Mesothelial cell of epicardium (in vitro differentiated cells): Measurements from ENCODE around the gene SPON1. TPM values are rescaled to one million over a fixed set of nuclear protein-coding genes. Genes with fewer than 3 reads are reported as not detected.
"Not testable (repeated sequence)": the region's sequence is repeated elsewhere in the genome, so short reads cannot be mapped to it uniquely, and the experiment has no call there.

Source experiments
- DNase-seq, 2 experiments: peaks; one replicate each; pipeline ENCODE4 v3.0.0; 2021; ENCODE audit warnings: low spot score in 2 of 2; ENCODE audit not compliant: unreplicated experiment in 2 of 2
- H3K27ac Mint-ChIP-seq: 2 replicates; pipeline ENCODE4 v1.8.0; 2021; ENCODE audit warnings: mixed read lengths
- H3K27me3 Mint-ChIP-seq: 2 replicates; pipeline ENCODE4 v1.8.0; 2021; ENCODE audit warnings: low read depth, mixed read lengths
- H3K36me3 Mint-ChIP-seq: 2 replicates; pipeline ENCODE4 v1.8.0; 2021; ENCODE audit warnings: mixed read lengths
- H3K4me1 Mint-ChIP-seq: 2 replicates; pipeline ENCODE4 v1.8.0; 2021; ENCODE audit warnings: mixed read lengths
- H3K4me3 Mint-ChIP-seq: 2 replicates; pipeline ENCODE4 v1.8.0; 2021; ENCODE audit warnings: mild to moderate bottlenecking, moderate library complexity, mixed read lengths
- H3K9me3 Mint-ChIP-seq: 2 replicates; pipeline ENCODE4 v1.8.0; 2021; ENCODE audit warnings: mixed read lengths
- CTCF ChIP-seq: fragments of 200-600 bp; sonication (generic); IDR thresholded peaks from one replicate; pipeline ENCODE4 v1.5.0; 2021; ENCODE audit warnings: antibody characterized with exemption; ENCODE audit not compliant: unreplicated experiment
- total RNA-seq: library from RNA; stranded (reverse); gene quantifications from 3 replicates; pipeline ENCODE4 v1.2.1, GENCODE V29; 2021

SPON1 gene
- total RNA-seq, 1 donor from 2014 or later = 30.9 TPM

GRCh38 chr11:13984616-13985450, 22.3 kb downstream of the SPON1 start:
- H3K27ac Mint-ChIP-seq = no peak overlapping the region
- peaks cover 28% of the 10 kb centered on the region for H3K4me1 Mint-ChIP-seq
- H3K36me3 Mint-ChIP-seq = no peaks in the 10 kb centered on the region
- peaks cover 14% of the 10 kb centered on the region for H3K27me3 Mint-ChIP-seq
- DNase-seq = no peak
- H3K4me3 Mint-ChIP-seq = no peak overlapping the region
- peaks cover 6% of the 10 kb centered on the region for H3K9me3 Mint-ChIP-seq
- TF ChIP-seq CTCF = no peak

- not testable (repeated sequence) for H3K27ac Mint-ChIP-seq, H3K36me3 Mint-ChIP-seq, H3K4me3 Mint-ChIP-seq, DNase-seq
- peaks cover 13% of the 10 kb centered on the region for H3K9me3 Mint-ChIP-seq
- peaks cover 22% of the 10 kb centered on the region for H3K27me3 Mint-ChIP-seq
- H3K4me1 Mint-ChIP-seq = peaks cover 28% of the 10 kb centered on the region
Measured at GRCh38 chr11:13986695-13987094, 24.2 kb downstream of the SPON1 start.

GRCh38 chr11:13992158-13992856, 29.8 kb downstream of the SPON1 start:
- DNase-seq, H3K27ac Mint-ChIP-seq, H3K36me3 Mint-ChIP-seq, H3K4me3 Mint-ChIP-seq, H3K4me1 Mint-ChIP-seq, H3K9me3 Mint-ChIP-seq: not testable (repeated sequence)
- peaks cover 25% of the 10 kb centered on the region for H3K27me3 Mint-ChIP-seq

- Mint-ChIP-seq H3K36me3 (no peaks in the 10 kb centered on the region), H3K27me3 (peaks cover 23% of the 10 kb centered on the region), H3K9me3 (peaks cover 6% of the 10 kb centered on the region), H3K27ac (no peak overlapping the region), H3K4me1 (no peaks in the 10 kb centered on the region), H3K4me3 (no peak overlapping the region)
- TF ChIP-seq CTCF = no peak
- DNase-seq = no peak
Measured at GRCh38 chr11:13993096-13993765, 30.7 kb downstream of the SPON1 start.

GRCh38 chr11:13997881-13998280, 35.4 kb downstream of the SPON1 start:
- H3K36me3 Mint-ChIP-seq = peaks cover 4% of the 10 kb centered on the region
- DNase-seq = no peak
- no peak overlapping the region for H3K4me3 Mint-ChIP-seq
- no peaks in the 10 kb centered on the region for H3K4me1 Mint-ChIP-seq
- no peak overlapping the region for H3K27ac Mint-ChIP-seq
- no peak for TF ChIP-seq CTCF
- H3K27me3 Mint-ChIP-seq = peaks cover 3% of the 10 kb centered on the region
- H3K9me3 Mint-ChIP-seq = peaks cover 26% of the 10 kb centered on the region

GRCh38 chr11:13999704-14000103, 37.2 kb downstream of the SPON1 start:
- no peak overlapping the region for H3K27ac Mint-ChIP-seq
- peaks cover 4% of the 10 kb centered on the region for H3K36me3 Mint-ChIP-seq
- no peak for TF ChIP-seq CTCF
- peaks cover 41% of the 10 kb centered on the region for H3K9me3 Mint-ChIP-seq
- no peaks in the 10 kb centered on the region for H3K27me3 Mint-ChIP-seq
- H3K4me1 Mint-ChIP-seq = no peaks in the 10 kb centered on the region
- no peak overlapping the region for H3K4me3 Mint-ChIP-seq
- no peak for DNase-seq
